Prostate gland (tissue), 2 donors: ENCODE results near the gene UST. TPM values are rescaled to one million over a fixed set of nuclear protein-coding genes. Genes with fewer than 3 reads are reported as not detected.

Source experiments
- DNase-seq: peaks from one replicate; pipeline ENCODE4 v3.0.0-alpha.2; 2019; ENCODE audit warnings: low spot score
- H3K27ac ChIP-seq, 2 donors: fragments of 200-600 bp; sonication (generic); 2 replicates each; pipeline ENCODE4 v1.5.1; 2017 to 2019
- H3K27me3 ChIP-seq: fragments of 200-600 bp; sonication (generic); replicated peaks from 2 replicates; pipeline ENCODE4 v1.5.1; 2019; ENCODE audit not compliant: insufficient read depth
- H3K36me3 ChIP-seq, 2 donors: fragments of 200-600 bp; sonication (generic); 1 replicate in 1 of 2; 2 replicates in 1 of 2; pipeline versions ENCODE4 v1.5.1 to v1.8.1; 2017 to 2019
- H3K4me1 ChIP-seq: fragments of 200-600 bp; sonication (generic); replicated peaks from 2 replicates; pipeline ENCODE4 v1.5.1; 2019
- H3K4me3 ChIP-seq, 2 donors: fragments of 200-600 bp; sonication (generic); 2 replicates each; pipeline ENCODE4 v1.5.1; 2017 to 2019
- H3K9me3 ChIP-seq: fragments of 200-600 bp; sonication (generic); 2 replicates; pipeline ENCODE4 v1.5.1; 2017
- POLR2A ChIP-seq: fragments of 450-650 bp; IDR thresholded peaks from one replicate; pipeline ENCODE4 v1.6.1; 2016; ENCODE audit warnings: antibody characterized with exemption, mild to moderate bottlenecking
- POLR2AphosphoS5 ChIP-seq: sonication (generic); formaldehyde crosslinking; IDR thresholded peaks from one replicate; pipeline ENCODE4 v1.6.1; 2017; ENCODE audit warnings: antibody characterized with exemption
- WGBS: methylation state at CpG from one replicate; pipeline ENCODE4 v1.1.5; 2018; 5-methylcytosine and 5-hydroxymethylcytosine counted together
- intact Hi-C: fragments of 100-400 bp; cut with DNase I; formaldehyde crosslinking; loops from one replicate; pipeline ENCODE4 v1.14.2; 2022
- total RNA-seq, 2 donors: library from RNA; depleted of rRNA; stranded (reverse); fragments of >200 nt; gene quantifications; one replicate each; pipeline ENCODE4 v1.1.0, GENCODE V29; 2016
- TF ChIP-seq, protein P1 (sequence below), 4 experiments: fragments of 200-600 bp in 2 of 4; fragments of 450-650 bp in 2 of 4; sonication (generic) in 2 of 4; IDR thresholded peaks; 1 replicate in 3 of 4; 2 replicates in 1 of 4; pipeline ENCODE4 v1.5.1; 2016 to 2019; ENCODE audit warnings: antibody characterized with exemption in 4 of 4, mild to moderate bottlenecking in 2 of 4, moderate library complexity in 2 of 4

Gene UST
- total RNA-seq, 2 donors from 2014 or later, result 6.6 to 12.9 TPM

DNA sequence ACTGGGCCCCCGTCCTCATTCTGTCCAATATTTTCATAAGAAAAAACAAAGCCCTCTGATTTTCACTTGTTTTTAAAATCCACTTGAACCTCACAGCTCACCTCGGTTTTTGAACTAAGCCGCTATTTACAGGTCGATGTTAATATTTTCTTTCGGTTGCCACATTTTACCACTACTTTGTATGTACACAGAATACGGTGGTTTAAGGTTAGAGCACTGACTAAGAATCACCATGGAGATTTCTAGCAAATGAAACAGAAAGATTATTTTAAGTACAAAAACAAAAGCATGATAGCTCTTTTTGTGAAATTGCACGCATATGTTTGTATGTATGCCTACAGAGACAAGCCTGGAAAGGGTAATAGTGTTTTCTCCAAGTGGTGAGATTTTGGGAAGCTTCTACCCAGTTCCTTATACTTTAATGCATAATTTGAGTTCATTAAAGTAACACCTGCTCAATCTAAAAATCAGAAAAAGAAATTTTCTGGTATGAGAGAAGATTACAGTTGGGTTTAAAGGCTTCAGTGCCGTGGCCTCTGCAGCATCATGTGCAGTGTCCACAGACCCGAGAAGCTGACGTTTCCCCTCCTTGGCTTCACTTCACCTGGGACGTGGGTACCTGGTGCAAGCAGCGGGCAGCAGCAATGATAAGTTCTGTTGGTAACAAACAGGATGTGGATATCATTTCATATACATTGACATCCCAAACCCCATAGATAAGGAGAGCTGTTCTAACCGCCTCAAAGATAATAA is 144.0 kb downstream of the UST start:
- Histone ChIP-seq H3K9me3 (no peaks in the 10 kb centered on the region), H3K4me1 (peaks cover 6% of the 10 kb centered on the region), H3K27ac (no peak overlapping the region), H3K4me3 (no peak overlapping the region), H3K36me3 (no peaks in the 10 kb centered on the region), H3K27me3 (no peaks in the 10 kb centered on the region)
- intact Hi-C loops, result no loop called here
- WGBS, result 84% methylated on average over 13 of the region's 13 CpGs
- TF ChIP-seq POLR2AphosphoS5 (no peak), POLR2A (no peak)
- TF ChIP-seq, protein P1, sequence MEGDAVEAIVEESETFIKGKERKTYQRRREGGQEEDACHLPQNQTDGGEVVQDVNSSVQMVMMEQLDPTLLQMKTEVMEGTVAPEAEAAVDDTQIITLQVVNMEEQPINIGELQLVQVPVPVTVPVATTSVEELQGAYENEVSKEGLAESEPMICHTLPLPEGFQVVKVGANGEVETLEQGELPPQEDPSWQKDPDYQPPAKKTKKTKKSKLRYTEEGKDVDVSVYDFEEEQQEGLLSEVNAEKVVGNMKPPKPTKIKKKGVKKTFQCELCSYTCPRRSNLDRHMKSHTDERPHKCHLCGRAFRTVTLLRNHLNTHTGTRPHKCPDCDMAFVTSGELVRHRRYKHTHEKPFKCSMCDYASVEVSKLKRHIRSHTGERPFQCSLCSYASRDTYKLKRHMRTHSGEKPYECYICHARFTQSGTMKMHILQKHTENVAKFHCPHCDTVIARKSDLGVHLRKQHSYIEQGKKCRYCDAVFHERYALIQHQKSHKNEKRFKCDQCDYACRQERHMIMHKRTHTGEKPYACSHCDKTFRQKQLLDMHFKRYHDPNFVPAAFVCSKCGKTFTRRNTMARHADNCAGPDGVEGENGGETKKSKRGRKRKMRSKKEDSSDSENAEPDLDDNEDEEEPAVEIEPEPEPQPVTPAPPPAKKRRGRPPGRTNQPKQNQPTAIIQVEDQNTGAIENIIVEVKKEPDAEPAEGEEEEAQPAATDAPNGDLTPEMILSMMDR (IDR thresholded peaks at IDR 0.05), result no peak
- no peak for DNase-seq

GRCh38 chr6:148891405-148891783 is 144.6 kb downstream of the UST start:
- TF ChIP-seq, protein P1 (IDR thresholded peaks at IDR 0.05), result no peak
- TF ChIP-seq POLR2AphosphoS5 (no peak), POLR2A (no peak)
- intact Hi-C loops, result no loop called here
- 96% methylated on average over 1 of the region's 1 CpG for WGBS
- no peaks in the 10 kb centered on the region for H3K9me3 ChIP-seq
- H3K27ac ChIP-seq, result no peak overlapping the region
- no peaks in the 10 kb centered on the region for H3K36me3 ChIP-seq
- no peaks in the 10 kb centered on the region for H3K27me3 ChIP-seq
- H3K4me3 ChIP-seq, result no peak overlapping the region
- DNase-seq, result no peak
- peaks cover 6% of the 10 kb centered on the region for H3K4me1 ChIP-seq

DNA sequence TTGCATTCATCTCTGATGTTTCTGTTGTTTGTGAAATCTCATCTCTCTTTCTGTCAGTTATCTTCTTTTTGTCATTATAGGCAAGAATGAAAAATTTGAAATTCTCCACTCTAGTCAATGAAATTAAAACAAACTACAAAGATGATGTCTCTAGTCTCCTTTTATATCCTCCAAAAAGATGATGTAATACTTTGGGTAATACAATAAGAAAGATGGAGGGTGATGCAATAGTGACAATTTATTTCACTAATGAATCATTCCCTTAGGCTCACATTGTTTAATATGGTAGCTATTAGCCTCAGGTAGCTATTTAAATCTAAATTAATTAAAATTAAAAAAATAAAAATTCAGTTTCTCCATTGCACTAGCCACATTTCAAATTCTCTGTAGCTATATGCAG is 145.4 kb downstream of the UST start:
- Histone ChIP-seq H3K27me3 (no peaks in the 10 kb centered on the region), H3K4me1 (no peaks in the 10 kb centered on the region), H3K27ac (no peak overlapping the region), H3K9me3 (no peaks in the 10 kb centered on the region), H3K4me3 (no peak overlapping the region), H3K36me3 (no peaks in the 10 kb centered on the region)
- TF ChIP-seq POLR2AphosphoS5 (no peak), POLR2A (no peak)
- TF ChIP-seq, protein P1 (IDR thresholded peaks at IDR 0.05), result no peak
- no peak for DNase-seq
- intact Hi-C loops, result no loop called here

- Histone ChIP-seq H3K4me1 (no peaks in the 10 kb centered on the region), H3K36me3 (no peaks in the 10 kb centered on the region), H3K4me3 (no peak overlapping the region), H3K27ac (no peak overlapping the region), H3K27me3 (no peaks in the 10 kb centered on the region), H3K9me3 (no peaks in the 10 kb centered on the region)
- TF ChIP-seq POLR2AphosphoS5 (no peak), POLR2A (no peak)
- TF ChIP-seq, protein P1 (IDR thresholded peaks at IDR 0.05), result no peak
- no peak for DNase-seq
- whole genome bisulfite sequencing, result 86% methylated on average over 2 of the region's 2 CpGs
- intact Hi-C loops, result no loop called here
These were observed 146.2 kb downstream of the UST start for GRCh38 chr6:148893073-148893472.

- TF ChIP-seq, protein P1 (IDR thresholded peaks at IDR 0.05), result no peak
- TF ChIP-seq POLR2A (no peak), POLR2AphosphoS5 (no peak)
- DNase-seq, result no peak
- Histone ChIP-seq H3K36me3 (no peaks in the 10 kb centered on the region), H3K27me3 (no peaks in the 10 kb centered on the region), H3K4me1 (no peaks in the 10 kb centered on the region), H3K9me3 (no peaks in the 10 kb centered on the region), H3K27ac (no peak overlapping the region), H3K4me3 (no peak overlapping the region)
- intact Hi-C loops, result no loop called here
- 92% methylated on average over 2 of the region's 2 CpGs for WGBS
These were observed 146.7 kb downstream of the UST start for GRCh38 chr6:148893481-148893880.
